SHP77 (cell line): ENCODE results near the gene SUN2.
A peak's percentile ranks its signal among the peaks of the same experiment; 100 is the strongest.

Experiments used
- DNase-seq, 2 experiments: peaks; one replicate each; lab custom pipeline; 2025; lab: John Stamatoyannopoulos, UW

Gene SUN2

GRCh38 chr22:38777087-38777671 lies 21.4 kb upstream of the SUN2 start:
- no peak for DNase-seq

GRCh38 chr22:38776086-38776485 lies 20.3 kb upstream of the SUN2 start:
- no peak for DNase-seq

GRCh38 chr22:38775656-38776055 lies 19.9 kb upstream of the SUN2 start:
- DNase-seq: no peak

DNA sequence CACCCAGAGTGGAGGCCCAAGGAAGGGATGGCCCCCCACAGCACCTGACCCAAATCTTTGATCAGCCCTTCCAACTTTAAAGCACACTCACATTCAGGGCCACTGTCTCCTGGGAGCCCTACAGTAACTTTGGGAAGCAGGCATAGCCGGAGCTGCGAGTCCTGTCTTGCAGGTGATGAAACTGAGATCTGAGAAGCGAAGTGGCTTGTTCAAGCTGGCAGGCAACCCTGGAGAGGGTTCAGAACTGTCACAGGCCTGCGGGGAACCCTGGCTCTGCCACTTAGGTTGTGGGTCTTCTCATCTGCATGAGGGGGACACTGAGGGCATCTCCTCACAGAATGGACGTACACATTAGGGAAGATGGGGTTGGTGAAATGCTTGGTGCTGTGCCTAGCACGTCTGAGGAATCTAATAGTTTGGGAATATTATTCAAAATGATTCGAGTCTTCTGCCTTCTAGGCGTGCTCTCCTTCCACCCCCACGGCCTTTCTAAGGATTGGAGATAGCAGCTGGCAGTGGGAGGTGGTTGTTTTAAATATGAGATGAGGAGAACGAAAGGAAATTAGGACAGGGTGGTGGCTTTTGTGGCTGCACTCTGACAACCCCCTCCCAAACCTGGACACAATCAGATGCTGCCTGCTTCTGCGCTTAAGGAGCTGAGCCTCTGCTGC lies 18.8 kb upstream of the SUN2 start:
- DNase-seq: no peak

DNA sequence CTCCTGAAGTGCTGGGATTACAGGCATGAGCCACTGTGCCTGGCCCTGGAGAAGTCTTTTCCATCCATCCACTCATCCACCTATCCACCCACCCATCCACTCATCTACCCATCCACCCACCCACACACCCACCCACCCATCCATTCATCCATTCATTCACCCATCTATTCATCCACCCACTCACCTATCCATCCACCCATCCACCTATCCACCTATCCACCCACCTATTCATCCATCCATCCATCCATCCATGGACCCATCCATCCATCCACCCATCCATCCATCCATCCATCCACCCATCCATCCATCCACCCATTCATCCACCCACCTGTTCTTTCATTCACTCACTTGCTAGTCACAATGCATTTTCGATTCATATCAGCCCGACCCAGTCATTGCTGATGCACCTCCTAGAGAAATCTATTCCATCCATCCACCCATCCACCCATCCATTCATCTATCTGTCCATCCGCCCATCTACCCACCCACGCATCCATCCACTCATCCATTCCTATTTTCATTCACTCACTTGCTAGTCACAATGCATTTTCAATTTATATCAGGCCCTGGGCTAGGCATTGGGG lies 17.7 kb upstream of the SUN2 start:
- DNase-seq: no peak

GRCh38 chr22:38772623-38772873 lies 16.8 kb upstream of the SUN2 start:
- no peak for DNase-seq

DNA sequence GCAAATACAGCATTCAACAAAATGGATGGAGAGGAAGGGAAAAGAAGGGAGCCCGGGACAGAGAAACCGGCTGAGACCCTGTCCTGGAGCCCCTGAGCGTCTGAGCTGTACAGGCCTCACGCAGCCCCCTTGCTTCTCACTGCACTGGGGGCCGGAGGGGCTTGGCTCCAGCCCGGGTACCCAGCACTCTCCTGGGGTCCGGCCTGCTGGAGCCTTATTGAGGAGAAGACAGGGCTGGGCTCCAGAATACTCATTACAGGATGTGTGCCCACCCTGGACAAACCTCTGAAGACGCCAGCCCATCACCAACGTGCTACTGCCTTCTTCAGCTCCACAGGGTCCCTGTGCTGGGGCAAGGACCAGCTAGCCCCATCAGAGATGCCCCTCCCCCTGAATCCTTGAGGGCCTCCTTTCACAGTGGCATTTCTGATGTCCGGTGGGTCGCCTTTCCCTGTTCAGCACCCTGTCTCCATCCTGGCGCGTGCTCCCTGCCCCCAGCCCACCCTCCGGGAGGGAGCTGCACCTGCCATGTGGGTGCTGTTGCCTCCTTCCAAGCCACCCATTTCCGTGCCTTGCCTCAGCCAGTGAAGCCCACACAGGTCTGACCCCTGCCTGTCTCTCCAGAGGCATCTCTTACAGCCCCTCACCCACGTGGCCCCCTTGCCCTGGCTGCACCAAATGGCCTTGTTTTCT lies 14.6 kb upstream of the SUN2 start:
- no peak for DNase-seq

GRCh38 chr22:38768036-38768435 lies 12.2 kb upstream of the SUN2 start:
- no peak for DNase-seq

GRCh38 chr22:38767313-38767712 lies 11.5 kb upstream of the SUN2 start:
- DNase-seq: no peak

GRCh38 chr22:38766076-38766777 lies 10.4 kb upstream of the SUN2 start:
- DNase-seq: peak; percentile 81 to 85

GRCh38 chr22:38762551-38762983 lies 6.8 kb upstream of the SUN2 start:
- peak; percentile 16 to 47 for DNase-seq

- peak in 1 of 2 experiments; percentile 70 for DNase-seq
Observed at GRCh38 chr22:38761202-38762162, 5.7 kb upstream of the SUN2 start.

DNA sequence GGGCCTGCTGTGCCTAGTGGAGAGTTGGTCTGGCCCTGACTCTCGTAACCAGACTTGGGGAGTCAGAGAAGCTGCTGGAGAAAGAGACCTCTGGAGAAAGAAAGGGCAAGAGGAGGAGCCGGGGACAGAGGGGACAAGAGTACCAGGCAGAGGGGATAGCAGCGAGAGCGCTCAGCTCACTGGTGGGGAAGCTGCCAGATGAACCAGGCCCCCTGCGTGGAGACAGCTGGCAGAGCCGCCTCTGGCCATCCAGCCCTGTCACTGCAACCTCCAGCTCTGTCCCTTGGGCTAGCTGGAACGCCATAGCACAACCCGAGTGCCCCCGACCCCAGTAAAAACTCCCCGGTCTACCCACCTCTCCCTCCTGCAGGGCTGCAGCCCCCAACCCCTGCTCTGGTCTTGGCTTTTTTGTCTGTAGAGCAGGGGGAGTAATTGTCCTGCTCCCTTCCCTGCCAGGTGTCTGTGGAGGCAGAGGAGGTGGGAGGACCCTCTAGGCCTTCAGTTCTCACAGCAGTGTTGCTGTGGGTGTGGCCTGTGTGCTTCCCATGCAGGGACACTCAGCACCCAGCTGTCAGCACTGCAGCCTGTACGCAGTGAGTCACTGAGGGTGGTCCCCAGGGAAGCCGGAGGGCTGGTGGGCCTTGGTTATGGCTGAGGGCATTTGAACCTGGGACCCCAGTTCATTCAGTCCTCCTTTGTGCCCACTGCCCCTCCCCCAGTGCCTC lies 4.8 kb upstream of the SUN2 start:
- peak; percentile 72 to 78 for DNase-seq

DNA sequence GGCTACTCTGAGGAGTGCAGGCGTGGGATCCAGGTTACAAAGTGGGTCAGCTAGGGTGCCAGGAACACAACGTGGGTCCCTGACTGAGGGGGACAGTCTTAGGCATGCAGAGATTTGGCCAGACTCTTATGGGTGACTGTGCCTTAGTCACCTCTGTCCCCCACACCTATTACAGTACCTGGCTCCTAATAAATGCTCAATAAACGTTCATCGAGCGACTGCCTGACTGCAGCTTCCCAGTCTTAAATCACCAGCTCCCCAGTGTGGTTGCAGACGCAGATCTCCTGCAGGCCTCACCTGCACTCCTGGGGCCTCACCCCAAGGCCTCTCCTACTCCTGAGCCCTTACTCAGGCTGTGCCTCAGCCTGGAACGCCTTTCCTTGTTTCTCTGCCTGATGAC lies 3.2 kb upstream of the SUN2 start:
- no peak for DNase-seq

- DNase-seq: no peak
Observed at GRCh38 chr22:38758276-38758945, 2.6 kb upstream of the SUN2 start.

DNA sequence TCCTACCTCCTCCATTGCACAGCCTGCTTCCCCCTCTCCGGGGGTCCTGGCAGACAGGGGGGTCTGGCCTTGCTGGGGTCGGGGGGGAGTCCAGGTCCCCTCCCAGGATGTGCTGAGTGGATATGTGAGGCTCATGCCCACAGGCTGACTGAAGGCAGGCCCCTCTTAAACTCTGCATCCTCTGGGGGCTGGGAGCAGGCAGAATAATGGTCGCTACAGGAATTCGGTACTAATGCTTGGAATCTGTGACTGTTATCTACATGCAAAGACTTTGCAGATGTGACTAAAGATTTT lies 1.6 kb upstream of the SUN2 start:
- DNase-seq: no peak

- DNase-seq: no peak
Observed at GRCh38 chr22:38756711-38757463, 1.1 kb upstream of the SUN2 start.

GRCh38 chr22:38755155-38755910 lies 465 bp downstream of the SUN2 start:
- DNase-seq: peak in 1 of 2 experiments; percentile 18

DNA sequence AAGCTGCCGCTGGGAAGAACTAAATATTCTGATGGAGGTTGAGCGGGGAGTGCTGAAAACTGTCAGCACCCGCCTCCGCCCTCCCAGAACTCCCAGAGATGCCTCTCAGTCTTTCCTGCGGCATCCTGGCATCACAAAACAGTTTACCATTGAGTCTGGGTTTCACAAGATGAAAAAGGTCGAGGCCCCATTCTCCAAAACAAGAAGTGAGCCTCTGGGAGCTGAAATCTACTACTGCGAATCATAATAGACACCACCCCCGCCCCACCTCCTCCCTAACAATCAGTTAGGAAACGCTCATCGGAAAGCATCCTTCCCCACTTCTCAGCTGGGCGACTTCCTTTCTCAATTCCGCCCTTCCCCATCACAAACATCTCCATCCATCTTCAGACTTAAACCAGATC lies 1.0 kb downstream of the SUN2 start:
- no peak for DNase-seq
